SK-N-SH (cell line): ENCODE measurements around the gene AGTR1.

Source experiments
- CHD2 ChIP-seq: fragments of 150-350 bp; IDR thresholded peaks from 2 replicates; pipeline ENCODE4 v1.6.1; 2018; ENCODE audit warnings: low read length; ENCODE audit not compliant: partially characterized antibody
- CTCF ChIP-seq: fragments of 200-600 bp; sonication (generic); IDR thresholded peaks from 2 replicates; pipeline ENCODE4 v1.6.1; 2017; ENCODE audit warnings: antibody characterized with exemption, mild to moderate bottlenecking, moderate library complexity
- FOSL2 ChIP-seq: IDR thresholded peaks from 2 replicates; pipeline ENCODE4 v1.4.0; 2012; ENCODE audit warnings: low read depth, mild to moderate bottlenecking, moderate library complexity, borderline replicate concordance
- GATA2 ChIP-seq: sonication (generic); formaldehyde crosslinking; IDR thresholded peaks from 2 replicates; pipeline ENCODE4 v1.5.0; 2020; ENCODE audit warnings: mild to moderate bottlenecking, missing genetic modification reagents
- MAX ChIP-seq: IDR thresholded peaks from 2 replicates; pipeline ENCODE4 v1.4.0; 2012; ENCODE audit warnings: low read depth
- POLR2AphosphoS5 ChIP-seq: IDR thresholded peaks from 2 replicates; pipeline ENCODE4 v1.6.1; 2012; ENCODE audit warnings: low read depth, low read length
- RAD21 ChIP-seq: IDR thresholded peaks from 2 replicates; pipeline ENCODE4 v1.6.1; 2012; ENCODE audit warnings: mild to moderate bottlenecking, low read length
- RCOR1 ChIP-seq: fragments of 150-350 bp; IDR thresholded peaks from 2 replicates; pipeline ENCODE4 v1.6.1; 2017; ENCODE audit warnings: antibody characterized with exemption, low read length
- TAF1 ChIP-seq: IDR thresholded peaks from 2 replicates; pipeline ENCODE4 v1.6.1; 2012; ENCODE audit warnings: low read depth, mild to moderate bottlenecking, low read length, moderate library complexity, borderline replicate concordance

- TF ChIP-seq CTCF (no peak), POLR2AphosphoS5 (no peak), RCOR1 (no peak), FOSL2 (no peak), MAX (no peak), CHD2 (no peak), RAD21 (no peak), GATA2 (CRISPR knock-in tag) (no peak), TAF1 (no peak)
Observed at GRCh38 chr3:148681080-148681479, 16.6 kb upstream of the AGTR1 start.
